Measurements from ENCODE around the gene PTPRN2. TPM values are rescaled to one million over a fixed set of nuclear protein-coding genes. Genes with fewer than 3 reads are reported as not detected.

PTPRN2 gene
- total and polyA plus RNA-seq, 2 donors (not counting 1 experiment from before 2014, with no cell fraction given): 0.54 to 1.2 TPM

GRCh38 chr7:158476331-158476932, 111.2 kb downstream of the PTPRN2 start:
- Histone ChIP-seq H3K36me3 (ENCODE audit: control insufficient read depth, insufficient read depth, low read length) (no peaks in the 10 kb centered on the region), H3K27me3 (ENCODE audit: control insufficient read depth, insufficient read depth, low read length) (no peaks in the 10 kb centered on the region), H3K79me2 (ENCODE audit: control insufficient read depth, insufficient read depth, low read length) (no peaks in the 10 kb centered on the region), H3K9me3 (ENCODE audit: control insufficient read depth, insufficient read depth, low read depth, low read length) (no peaks in the 10 kb centered on the region), H3K4me2 (ENCODE audit: extremely low read depth, insufficient read depth, low read length) (no peak overlapping the region), H4K20me1 (ENCODE audit: control insufficient read depth, extremely low read depth, insufficient read depth, low read length) (no peaks in the 10 kb centered on the region), H3K4me1 (ENCODE audit: control insufficient read depth, extremely low read depth, insufficient read depth, low read length) (no peaks in the 10 kb centered on the region), H2AFZ (ENCODE audit: low read length) (no peak overlapping the region), H3K9ac (ENCODE audit: insufficient read depth, low read length) (no peak overlapping the region), H3K27ac (ENCODE audit: insufficient read depth, low read length) (no peak overlapping the region), H3K4me3 (replicated peaks in 1 of 4; ENCODE audit: control extremely low read depth in 1 of 4, insufficient read depth in 1 of 4, low read depth in 3 of 4, low read length in 4 of 4) (no peak overlapping the region)
- no peak for TF ChIP-seq CTCF (conservative IDR thresholded peaks at IDR 0.05 in 1 of 2, IDR thresholded peaks at IDR 0.05 in 1 of 2; ENCODE audit: low read depth in 1 of 2, low read length in 2 of 2)
- TF ChIP-seq EZH2 (IDR thresholded peaks at IDR 0.05; ENCODE audit: low read length, missing control alignments): no peak
- DNase-seq (ENCODE audit: low read depth in 2 of 2): no peak

GRCh38 chr7:158475679-158476052, 112.0 kb downstream of the PTPRN2 start:
- no peak for DNase-seq (ENCODE audit: low read depth in 2 of 2)
- H3K4me3 ChIP-seq (replicated peaks in 1 of 4; ENCODE audit: control extremely low read depth in 1 of 4, insufficient read depth in 1 of 4, low read depth in 3 of 4, low read length in 4 of 4): no peak overlapping the region
- no peaks in the 10 kb centered on the region for H3K27me3 ChIP-seq (ENCODE audit: control insufficient read depth, insufficient read depth, low read length)
- no peaks in the 10 kb centered on the region for H3K36me3 ChIP-seq (ENCODE audit: control insufficient read depth, insufficient read depth, low read length)
- no peaks in the 10 kb centered on the region for H4K20me1 ChIP-seq (ENCODE audit: control insufficient read depth, extremely low read depth, insufficient read depth, low read length)
- H3K4me1 ChIP-seq (ENCODE audit: control insufficient read depth, extremely low read depth, insufficient read depth, low read length): no peaks in the 10 kb centered on the region
- no peak for TF ChIP-seq EZH2 (IDR thresholded peaks at IDR 0.05; ENCODE audit: low read length, missing control alignments)
- no peak for TF ChIP-seq CTCF (conservative IDR thresholded peaks at IDR 0.05 in 1 of 2, IDR thresholded peaks at IDR 0.05 in 1 of 2; ENCODE audit: low read depth in 1 of 2, low read length in 2 of 2)
- H3K4me2 ChIP-seq (ENCODE audit: extremely low read depth, insufficient read depth, low read length): no peak overlapping the region
- no peak overlapping the region for H2AFZ ChIP-seq (ENCODE audit: low read length)
- no peak overlapping the region for H3K27ac ChIP-seq (ENCODE audit: insufficient read depth, low read length)
- no peak overlapping the region for H3K9ac ChIP-seq (ENCODE audit: insufficient read depth, low read length)
- H3K9me3 ChIP-seq (ENCODE audit: control insufficient read depth, insufficient read depth, low read depth, low read length): no peaks in the 10 kb centered on the region
- no peaks in the 10 kb centered on the region for H3K79me2 ChIP-seq (ENCODE audit: control insufficient read depth, insufficient read depth, low read length)

GRCh38 chr7:158475036-158475678, 112.5 kb downstream of the PTPRN2 start:
- Histone ChIP-seq H3K9ac (ENCODE audit: insufficient read depth, low read length) (no peak overlapping the region), H3K9me3 (ENCODE audit: control insufficient read depth, insufficient read depth, low read depth, low read length) (no peaks in the 10 kb centered on the region), H3K79me2 (ENCODE audit: control insufficient read depth, insufficient read depth, low read length) (no peaks in the 10 kb centered on the region), H3K36me3 (ENCODE audit: control insufficient read depth, insufficient read depth, low read length) (no peaks in the 10 kb centered on the region), H3K4me2 (ENCODE audit: extremely low read depth, insufficient read depth, low read length) (no peak overlapping the region), H3K4me1 (ENCODE audit: control insufficient read depth, extremely low read depth, insufficient read depth, low read length) (no peaks in the 10 kb centered on the region), H3K4me3 (replicated peaks in 1 of 4; ENCODE audit: control extremely low read depth in 1 of 4, insufficient read depth in 1 of 4, low read depth in 3 of 4, low read length in 4 of 4) (no peak overlapping the region), H3K27me3 (ENCODE audit: control insufficient read depth, insufficient read depth, low read length) (no peaks in the 10 kb centered on the region), H4K20me1 (ENCODE audit: control insufficient read depth, extremely low read depth, insufficient read depth, low read length) (no peaks in the 10 kb centered on the region), H3K27ac (ENCODE audit: insufficient read depth, low read length) (no peak overlapping the region), H2AFZ (ENCODE audit: low read length) (no peak overlapping the region)
- no peak for DNase-seq (ENCODE audit: low read depth in 2 of 2)
- TF ChIP-seq CTCF (conservative IDR thresholded peaks at IDR 0.05 in 1 of 2, IDR thresholded peaks at IDR 0.05 in 1 of 2; ENCODE audit: low read depth in 1 of 2, low read length in 2 of 2): no peak
- no peak for TF ChIP-seq EZH2 (IDR thresholded peaks at IDR 0.05; ENCODE audit: low read length, missing control alignments)

Data from fibroblast of lung (primary cell).